Body of pancreas (tissue), 4 donors: ENCODE data around the gene ELOF1.
A peak's percentile ranks its signal among the peaks of the same experiment; 100 is the strongest.

ENCODE experiments used
- CTCF ChIP-seq, 7 experiments: fragments of 450-650 bp in 4 of 7; fragments of 200-600 bp in 3 of 7; sonication (generic) in 3 of 7; IDR thresholded peaks; one replicate each; pipeline ENCODE4 v1.5.1; 2016 to 2019; ENCODE audit warnings: antibody characterized with exemption in 7 of 7
- POLR2A ChIP-seq, 3 donors: fragments of 450-650 bp; IDR thresholded peaks; one replicate each; pipeline ENCODE4 v1.6.1; 2016; ENCODE audit warnings: antibody characterized with exemption in 3 of 3, mild to moderate bottlenecking in 2 of 3

- no peak for TF ChIP-seq CTCF (IDR thresholded peaks at IDR 0.05)
- peak in 1 of 3 donors; percentile 39 for TF ChIP-seq POLR2A (IDR thresholded peaks at IDR 0.05)
Measured at GRCh38 chr19:11578258-11579142, 19.5 kb upstream of the ELOF1 start.
